PC-3 (cell line): ENCODE measurements around the gene TPM3. TPM values are rescaled to one million over a fixed set of nuclear protein-coding genes. Genes with fewer than 3 reads are reported as not detected.

Experiments used
- ATAC-seq: fragments of 200-7000 bp; cut with Tn5 transposase; 2 replicates; pipeline ENCODE4 v1.9.1; 2020; ENCODE audit warnings: mild to moderate bottlenecking, moderate library complexity
- BruUV-seq: library from RNA; stranded (reverse); fragments of 400-500 nt; replicated peaks from 2 replicates; lab custom pipeline; 2021; lab: Mats Ljungman, UMichigan
- CTCF ChIA-PET: fragments of 300-600 bp; sonication (Branson Sonifier 250); formaldehyde crosslinking; loops from one replicate; lab custom pipeline; 2022; ENCODE audit warnings: antibody characterized with exemption; lab: Charles Lee
- POLR2A ChIA-PET: fragments of 300-600 bp; sonication (Branson Sonifier 250); formaldehyde crosslinking; loops from one replicate; lab custom pipeline; 2022; ENCODE audit warnings: antibody characterized with exemption; ENCODE audit not compliant: unreplicated experiment; lab: Charles Lee
- DNase-seq: peaks from one replicate; pipeline ENCODE4 v3.0.0-alpha.2; 2015
- H2AFZ ChIP-seq: fragments of 300-600 bp; sonication (generic); 2 replicates; pipeline ENCODE4 v1.6.0; 2016; ENCODE audit warnings: antibody characterized with exemption, low read length
- H3F3A ChIP-seq: fragments of 300-600 bp; sonication (generic); one replicate; pipeline ENCODE4 v1.6.0; 2017; ENCODE audit warnings: antibody characterized with exemption, low read length, control low read depth, mild to moderate bottlenecking; ENCODE audit not compliant: unreplicated experiment
- H3K27ac ChIP-seq: fragments of 300-600 bp; sonication (generic); 2 replicates; pipeline ENCODE4 v1.5.1; 2016; ENCODE audit warnings: mild to moderate bottlenecking, low read length
- H3K27me3 ChIP-seq: fragments of 300-600 bp; sonication (generic); 2 replicates; pipeline ENCODE4 v1.6.1; 2016; ENCODE audit warnings: low read length, mixed read lengths
- H3K36me3 ChIP-seq: fragments of 300-600 bp; sonication (generic); 2 replicates; pipeline ENCODE4 v1.6.1; 2016; ENCODE audit warnings: low read depth, mixed run types, low read length, mixed read lengths
- H3K4me1 ChIP-seq: fragments of 300-600 bp; sonication (generic); 2 replicates; pipeline ENCODE4 v1.5.1; 2016; ENCODE audit warnings: low read length; ENCODE audit not compliant: insufficient read depth
- H3K4me2 ChIP-seq: fragments of 300-600 bp; sonication (generic); 2 replicates; pipeline ENCODE4 v1.6.0; 2016; ENCODE audit warnings: low read length
- H3K4me3 ChIP-seq: fragments of 300-600 bp; sonication (generic); 2 replicates; pipeline ENCODE4 v1.5.1; 2016; ENCODE audit warnings: mild to moderate bottlenecking, low read length, mixed read lengths
- H3K79me2 ChIP-seq: fragments of 300-600 bp; sonication (generic); 2 replicates; pipeline ENCODE4 v1.6.1; 2017; ENCODE audit warnings: low read length, mixed read lengths
- H3K9ac ChIP-seq: fragments of 300-600 bp; sonication (generic); 2 replicates; pipeline ENCODE4 v1.6.0; 2016; ENCODE audit warnings: mild to moderate bottlenecking, low read length
- H3K9me2 ChIP-seq: fragments of 300-600 bp; sonication (generic); replicated peaks from 2 replicates; pipeline ENCODE4 v1.6.1; 2016; ENCODE audit warnings: mixed run types, low read length, mixed read lengths
- H3K9me3 ChIP-seq: fragments of 300-600 bp; sonication (generic); 2 replicates; pipeline ENCODE4 v1.6.1; 2016; ENCODE audit warnings: low read length, mixed read lengths
- H4K20me1 ChIP-seq: fragments of 300-600 bp; sonication (generic); 2 replicates; pipeline ENCODE4 v1.6.1; 2016; ENCODE audit warnings: low read length, mixed read lengths
- CTCF ChIP-seq: fragments of 300-600 bp; sonication (generic); conservative IDR thresholded peaks from 2 replicates; pipeline ENCODE4 v1.5.1; 2017; ENCODE audit warnings: antibody characterized with exemption, low read depth, mild to moderate bottlenecking, low read length
- EZH2 ChIP-seq: fragments of 300-600 bp; sonication (generic); IDR thresholded peaks from one replicate; pipeline ENCODE4 v1.6.1; 2017; ENCODE audit warnings: antibody characterized with exemption, mild to moderate bottlenecking, low read length; ENCODE audit not compliant: unreplicated experiment
- EZH2phosphoT487 ChIP-seq: fragments of 300-600 bp; sonication (generic); IDR thresholded peaks from 2 replicates; pipeline ENCODE4 v1.6.1; 2018; ENCODE audit warnings: mild to moderate bottlenecking, antibody characterized with exemption, low read length, borderline replicate concordance
- intact Hi-C: fragments of 100-400 bp; cut with micrococcal nuclease; formaldehyde crosslinking; loops from 2 replicates; pipeline ENCODE4 v1.9.0; 2023
- total RNA-seq: library from RNA; depleted of rRNA; stranded (reverse); fragments of >200 nt; gene quantifications from 2 replicates; pipeline ENCODE4 v1.2.3, GENCODE V29; 2014

TPM3 gene
- total RNA-seq, 1 experiment from 2014 or later, result 428 TPM

- Histone ChIP-seq H3K27ac (peak overlapping the region; percentile 83), H3K9ac (peak overlapping the region; percentile 93), H2AFZ (peak overlapping the region; percentile 75), H3K4me2 (peak overlapping the region; percentile 90), H3K9me2 (no peaks in the 10 kb centered on the region), H3K4me1 (peaks cover 35% of the 10 kb centered on the region), H3K27me3 (no peaks in the 10 kb centered on the region), H4K20me1 (peaks cover 39% of the 10 kb centered on the region), H3K36me3 (peaks cover 19% of the 10 kb centered on the region), H3K9me3 (no peaks in the 10 kb centered on the region), H3K79me2 (peaks cover 47% of the 10 kb centered on the region), H3K4me3 (peak overlapping the region; percentile 80), H3F3A (no peaks in the 10 kb centered on the region)
- intact Hi-C loops, result no loop called here
- CTCF ChIA-PET, result interaction anchor here (0.6 kb wide), 1 partner anchor 89 kb away, joined by 12 read pairs; no protein-coding TSS in a partner anchor
- peak; percentile 99 for DNase-seq
- TSS peak; percentile 96 for BruUV-seq
- peak; percentile 95 for ATAC-seq
- TF ChIP-seq EZH2phosphoT487 (no peak), EZH2 (no peak), CTCF (no peak)
- POLR2A ChIA-PET, result interaction anchor here (0.6 kb wide), 1 partner anchor 37 kb away, joined by 3 read pairs; no protein-coding TSS in a partner anchor
Measured at GRCh38 chr1:154183046-154183915, 8.6 kb downstream of the TPM3 start.

- Histone ChIP-seq H3K36me3 (peaks cover 27% of the 10 kb centered on the region), H3F3A (no peaks in the 10 kb centered on the region), H3K9ac (peak overlapping the region; percentile 93), H3K9me2 (no peaks in the 10 kb centered on the region), H2AFZ (peak overlapping the region; percentile 46), H3K4me1 (peaks cover 39% of the 10 kb centered on the region), H3K9me3 (no peaks in the 10 kb centered on the region), H3K79me2 (peaks cover 54% of the 10 kb centered on the region), H4K20me1 (peaks cover 46% of the 10 kb centered on the region), H3K27ac (peak overlapping the region; percentile 83), H3K4me2 (peak overlapping the region; percentile 90), H3K27me3 (no peaks in the 10 kb centered on the region), H3K4me3 (peak overlapping the region; percentile 80)
- TF ChIP-seq EZH2phosphoT487, result no peak
- TF ChIP-seq CTCF, result no peak
- no peak for TF ChIP-seq EZH2
- TSS peak; percentile 43 for BruUV-seq
- peak; percentile 52 for ATAC-seq
- peak; percentile 68 for DNase-seq
- intact Hi-C loops, result loop anchor here (1.0 kb wide), 1 partner anchor 38 kb away; the partner anchor contains the start of gene UBAP2L
- ChIA-PET CTCF (interaction anchor here (0.6 to 1.0 kb wide), 3 partner anchors 17 to 195 kb away, joined by 3 to 12 read pairs (median 4); no protein-coding TSS in a partner anchor), POLR2A (interaction anchor here (0.7 kb wide), 1 partner anchor 168 kb away, joined by 3 read pairs; no protein-coding TSS in a partner anchor)
Measured at GRCh38 chr1:154182344-154183045, 9.4 kb downstream of the TPM3 start.
